Measurements from ENCODE around the gene HHATL.

Gene HHATL

DNA sequence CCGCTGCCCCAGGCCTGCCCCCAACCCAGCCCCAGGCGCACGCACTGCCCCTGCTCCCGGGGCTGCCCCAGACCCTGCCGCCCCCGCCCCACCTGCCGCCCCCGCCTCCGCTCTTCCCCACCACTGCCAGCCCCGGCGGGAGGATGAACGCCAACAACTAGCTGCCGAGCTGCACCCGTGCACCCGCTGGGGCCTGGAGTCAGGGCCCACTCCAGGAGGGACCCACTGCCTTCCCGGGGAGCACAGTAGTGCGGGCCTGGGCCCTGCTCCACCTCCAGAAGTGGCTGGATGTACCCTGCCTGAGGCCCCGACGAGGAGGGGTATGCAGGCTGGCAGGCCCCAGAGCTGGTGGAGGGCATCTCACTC lies 38.2 kb downstream of the HHATL start:
- no peak for DNase-seq (ENCODE audit: low read depth in 2 of 2)

DNA sequence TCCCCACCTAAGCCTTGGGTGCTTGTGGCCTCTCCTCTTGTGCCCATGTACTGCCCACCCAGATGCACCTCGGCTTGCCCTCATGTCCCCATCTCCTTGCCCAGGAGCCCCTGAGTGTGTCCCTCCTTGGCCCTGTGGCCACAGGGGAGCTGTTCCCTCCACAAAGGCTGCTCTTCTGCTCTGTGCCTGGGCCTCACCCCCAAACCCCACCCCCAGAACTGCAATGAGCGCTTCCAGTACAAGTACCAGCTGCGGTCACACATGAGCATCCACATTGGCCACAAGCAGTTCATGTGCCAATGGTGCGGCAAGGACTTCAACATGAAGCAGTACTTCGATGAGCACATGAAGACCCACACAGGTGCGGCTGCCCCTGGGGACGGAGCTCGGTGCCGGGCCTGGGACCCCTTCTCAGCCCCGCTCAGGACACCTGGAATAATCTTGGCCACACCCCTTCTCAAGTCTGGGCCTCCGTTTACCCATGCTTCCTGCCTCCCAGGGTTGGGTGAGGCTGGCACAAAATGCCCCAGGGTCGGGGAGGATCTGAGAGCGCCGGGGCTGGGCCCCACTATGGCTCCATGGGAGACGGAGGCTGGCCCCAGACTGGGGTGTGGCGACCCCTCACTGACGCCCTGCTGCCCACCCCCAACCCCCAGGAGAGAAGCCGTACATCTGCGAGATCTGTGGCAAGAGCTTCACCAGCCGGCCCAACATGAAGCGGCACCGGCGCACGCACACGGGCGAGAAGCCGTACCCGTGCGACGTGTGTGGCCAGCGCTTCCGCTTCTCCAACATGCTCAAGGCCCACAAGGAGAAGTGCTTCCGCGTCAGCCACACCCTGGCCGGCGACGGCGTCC lies 38.8 kb downstream of the HHATL start:
- DNase-seq (ENCODE audit: low read depth in 2 of 2), result no peak

DNA sequence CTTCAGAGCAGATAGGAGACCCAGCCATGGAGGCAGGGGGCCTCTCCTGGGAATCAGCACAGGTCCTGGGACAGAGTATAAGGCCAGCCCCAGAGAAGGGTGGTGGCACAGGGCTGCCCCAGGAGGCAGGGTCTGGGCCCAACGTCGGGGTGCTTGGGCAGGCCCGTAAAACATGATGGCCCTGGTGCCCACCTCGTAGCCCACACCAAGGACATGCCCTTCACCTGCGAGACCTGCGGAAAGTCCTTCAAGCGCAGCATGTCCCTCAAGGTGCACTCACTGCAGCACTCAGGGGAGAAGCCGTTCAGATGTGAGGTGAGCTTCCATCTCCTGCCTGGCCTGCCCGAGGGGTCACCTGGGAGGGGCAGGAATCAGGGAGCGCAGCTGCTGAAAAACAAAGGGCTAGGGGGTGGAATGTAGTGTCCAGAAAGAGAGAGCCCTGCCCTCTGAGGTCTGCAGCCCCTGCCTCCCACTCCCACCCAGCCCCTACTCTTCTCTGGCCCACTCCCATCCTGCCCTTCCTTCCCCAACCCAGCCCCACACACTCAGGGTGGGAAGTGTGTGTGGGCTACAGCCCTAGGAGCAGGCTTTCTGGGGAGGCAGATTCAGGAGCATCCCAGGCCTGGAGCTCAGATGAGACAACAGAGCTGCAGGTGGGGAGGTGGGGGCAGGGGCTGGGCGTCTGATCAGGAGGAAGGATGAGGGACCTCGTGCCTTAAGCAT lies 39.6 kb downstream of the HHATL start:
- no peak for DNase-seq (ENCODE audit: low read depth in 2 of 2)

DNA sequence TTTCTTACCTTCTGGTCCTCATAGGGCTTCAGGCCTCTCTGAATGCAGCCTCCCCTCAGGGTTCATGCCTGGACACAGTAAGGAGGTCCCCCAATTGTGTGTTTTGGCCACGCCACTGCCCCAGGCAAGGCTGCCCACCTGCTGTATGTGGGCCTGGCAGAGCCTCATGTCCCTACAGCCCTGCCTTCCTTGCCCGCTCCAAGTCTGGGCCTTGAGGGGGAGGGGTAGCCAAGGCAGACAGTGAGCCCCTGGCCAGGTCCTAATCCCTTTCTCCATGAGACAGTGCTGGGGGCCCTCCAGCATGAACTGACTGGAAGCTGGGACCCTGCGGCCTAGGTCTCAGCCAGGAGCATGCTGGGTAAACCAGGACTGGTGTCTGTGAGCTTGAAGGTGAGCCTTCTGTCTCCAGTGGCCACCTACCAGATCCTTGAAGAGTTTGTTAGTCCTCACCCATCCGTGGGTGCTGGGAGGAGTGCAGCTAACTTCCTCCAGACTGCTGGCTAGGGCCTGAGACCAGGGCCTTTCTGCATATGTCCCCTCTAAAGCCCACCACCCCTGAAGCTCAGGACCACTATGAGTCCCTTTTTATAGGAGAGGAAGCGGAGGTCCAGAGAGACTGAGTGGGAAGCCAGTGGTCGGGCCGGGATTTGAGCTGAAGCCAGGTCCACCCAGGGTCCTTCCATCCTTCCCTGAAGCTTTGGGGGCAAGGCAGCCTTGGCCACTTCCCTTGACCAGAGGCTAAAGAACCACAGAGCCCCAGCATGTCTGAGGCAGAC lies 40.4 kb downstream of the HHATL start:
- DNase-seq (ENCODE audit: low read depth in 2 of 2), result no peak

DNA sequence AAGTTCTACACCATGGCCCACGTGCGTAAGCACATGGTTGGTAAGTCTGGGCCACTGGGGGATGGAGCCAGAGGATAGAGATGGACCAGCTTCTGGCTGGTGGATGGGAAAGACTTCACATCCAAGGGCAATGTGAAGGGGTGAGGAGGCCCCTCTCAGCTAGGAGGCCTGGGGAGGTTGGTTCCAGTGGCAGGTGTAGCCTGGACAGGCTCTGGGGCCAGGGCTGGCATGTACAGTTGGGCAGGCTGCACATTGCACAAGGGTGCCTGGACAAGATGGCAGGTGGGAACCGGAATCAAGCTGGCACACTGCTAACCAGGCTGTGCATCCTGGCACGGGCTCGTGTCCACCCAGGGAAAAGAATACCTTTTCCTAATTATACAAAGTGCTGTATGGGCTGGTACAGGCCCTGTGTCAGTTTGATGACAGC lies 41.0 kb downstream of the HHATL start:
- no peak for DNase-seq (ENCODE audit: low read depth in 2 of 2)

DNA sequence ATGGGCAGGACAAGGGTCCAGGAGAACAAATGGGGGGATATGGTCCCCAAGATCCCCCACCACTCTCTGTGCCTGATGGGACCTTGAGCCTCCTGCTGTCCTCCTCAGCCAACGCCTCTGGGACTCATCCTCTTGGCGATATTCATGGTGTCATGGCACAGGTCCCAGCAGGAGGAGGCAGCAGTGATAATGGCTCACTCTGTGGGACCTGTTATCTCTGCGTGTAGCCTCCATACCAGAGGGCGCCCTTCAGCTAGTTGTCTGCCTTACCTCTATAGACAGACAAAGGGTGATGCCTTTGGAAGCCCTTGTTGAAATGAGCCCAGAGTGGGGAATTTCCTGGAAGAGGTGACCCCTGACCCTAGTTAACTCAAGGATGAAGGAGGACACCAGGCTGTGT lies 41.7 kb downstream of the HHATL start:
- no peak for DNase-seq (ENCODE audit: low read depth in 2 of 2)

DNA sequence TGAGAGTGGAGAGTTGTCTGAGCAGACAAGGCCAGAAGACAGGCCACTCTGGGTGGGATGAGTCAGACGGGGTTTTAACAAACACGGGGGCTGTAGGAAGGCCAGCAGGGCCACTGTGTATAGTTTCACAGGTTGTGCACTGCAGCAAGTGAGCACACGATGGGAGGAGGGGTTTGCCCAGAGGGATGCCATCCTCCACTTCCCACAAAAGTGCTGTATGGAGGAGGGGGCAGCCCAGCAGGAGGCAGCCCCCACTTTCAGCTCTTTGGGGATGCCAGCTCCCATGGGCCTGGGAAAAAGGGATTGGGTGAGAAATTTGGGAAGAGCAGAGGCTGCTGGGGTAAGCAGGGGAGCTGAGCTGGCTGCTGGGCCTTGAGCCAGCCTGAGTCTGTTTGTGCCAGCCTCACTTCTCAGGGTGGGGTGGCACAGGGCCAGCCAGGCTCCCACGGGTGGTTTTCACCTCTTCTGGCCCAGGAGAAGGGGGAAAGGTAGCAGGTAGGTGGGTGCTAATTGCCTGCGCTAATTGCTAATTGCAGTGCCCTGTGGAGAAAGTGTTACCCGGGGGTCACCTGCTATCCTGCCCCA lies 42.4 kb downstream of the HHATL start:
- no peak for DNase-seq (ENCODE audit: low read depth in 2 of 2)

DNA sequence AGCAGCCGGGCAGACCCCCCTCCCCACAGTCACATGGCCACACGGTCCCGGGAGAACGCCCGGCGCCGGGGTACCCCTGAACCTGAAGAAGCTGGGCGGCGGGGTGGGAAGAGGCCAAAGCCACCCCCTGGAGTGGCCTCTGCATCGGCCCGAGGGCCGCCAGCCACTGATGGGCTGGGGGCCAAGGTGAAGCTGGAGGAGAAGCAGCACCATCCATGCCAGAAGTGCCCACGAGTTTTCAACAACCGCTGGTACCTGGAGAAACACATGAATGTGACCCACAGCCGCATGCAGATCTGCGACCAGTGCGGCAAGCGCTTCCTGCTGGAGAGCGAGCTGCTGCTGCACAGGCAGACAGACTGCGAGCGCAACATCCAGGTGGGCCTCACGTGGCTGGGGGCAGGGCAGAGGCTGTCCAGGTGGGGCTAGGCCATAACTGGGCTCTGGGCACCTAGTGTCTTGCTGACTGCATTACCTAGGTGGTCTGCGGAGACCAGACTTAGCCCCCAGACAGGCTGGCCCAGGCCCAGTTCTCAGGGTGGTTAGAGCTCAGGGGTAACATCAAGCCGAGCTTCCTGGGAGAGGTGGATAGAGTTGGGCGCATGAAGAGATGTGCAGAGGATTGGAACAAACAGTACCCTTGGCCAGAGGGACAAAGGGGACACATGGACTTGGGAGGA lies 43.0 kb downstream of the HHATL start:
- no peak for DNase-seq (ENCODE audit: low read depth in 2 of 2)

DNA sequence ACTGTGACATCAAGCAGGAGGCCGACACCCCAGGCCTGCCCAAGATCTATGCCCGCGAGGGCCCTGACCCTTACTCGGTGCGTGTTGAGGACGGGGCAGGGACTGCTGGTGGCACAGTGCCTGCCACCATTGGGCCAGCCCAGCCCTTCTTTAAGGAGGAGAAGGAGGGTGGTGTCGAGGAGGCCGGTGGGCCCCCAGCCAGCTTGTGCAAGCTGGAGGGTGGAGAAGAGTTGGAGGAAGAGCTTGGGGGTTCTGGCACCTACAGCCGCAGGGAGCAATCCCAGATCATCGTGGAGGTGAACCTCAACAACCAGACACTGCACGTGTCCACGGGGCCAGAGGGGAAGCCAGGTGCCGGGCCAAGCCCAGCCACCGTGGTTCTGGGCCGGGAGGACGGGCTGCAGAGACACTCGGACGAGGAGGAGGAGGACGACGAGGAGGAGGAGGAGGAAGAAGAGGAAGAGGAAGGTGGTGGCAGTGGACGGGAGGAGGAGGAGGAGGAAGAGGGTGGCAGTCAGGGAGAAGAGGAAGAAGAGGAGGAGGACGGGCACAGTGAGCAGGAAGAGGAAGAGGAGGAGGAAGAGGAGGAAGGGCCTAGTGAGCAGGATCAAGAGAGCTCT lies 43.7 kb downstream of the HHATL start:
- no peak for DNase-seq (ENCODE audit: low read depth in 2 of 2)

DNA sequence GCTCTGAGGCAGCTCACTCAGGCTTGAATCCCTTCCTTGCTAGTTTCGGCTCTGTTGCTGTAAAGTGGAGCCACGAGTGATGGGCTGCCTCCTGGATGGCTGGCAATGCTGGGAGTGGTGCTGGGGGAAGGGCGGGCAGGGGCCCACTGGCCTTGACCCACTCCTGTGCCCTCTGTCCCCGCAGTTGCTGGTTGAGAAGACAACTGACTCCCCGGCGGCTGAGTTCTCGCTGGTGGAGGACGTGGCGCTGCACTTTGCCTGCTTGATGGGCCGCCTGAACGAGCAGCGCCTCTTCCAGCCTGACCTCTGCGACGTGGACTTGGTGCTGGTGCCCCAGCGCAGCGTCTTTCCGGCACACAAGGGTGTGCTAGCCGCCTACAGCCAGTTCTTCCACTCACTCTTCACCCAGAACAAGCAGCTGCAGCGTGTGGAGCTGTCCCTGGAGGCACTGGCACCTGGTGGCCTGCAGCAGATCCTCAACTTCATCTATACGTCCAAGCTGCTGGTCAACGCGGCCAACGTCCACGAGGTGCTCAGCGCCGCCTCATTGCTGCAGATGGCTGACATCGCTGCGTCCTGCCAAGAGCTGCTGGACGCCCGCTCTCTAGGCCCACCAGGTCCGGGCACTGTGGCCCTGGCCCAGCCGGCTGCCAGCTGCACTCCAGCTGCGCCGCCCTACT lies 44.4 kb downstream of the HHATL start:
- no peak for DNase-seq (ENCODE audit: low read depth in 2 of 2)

DNA sequence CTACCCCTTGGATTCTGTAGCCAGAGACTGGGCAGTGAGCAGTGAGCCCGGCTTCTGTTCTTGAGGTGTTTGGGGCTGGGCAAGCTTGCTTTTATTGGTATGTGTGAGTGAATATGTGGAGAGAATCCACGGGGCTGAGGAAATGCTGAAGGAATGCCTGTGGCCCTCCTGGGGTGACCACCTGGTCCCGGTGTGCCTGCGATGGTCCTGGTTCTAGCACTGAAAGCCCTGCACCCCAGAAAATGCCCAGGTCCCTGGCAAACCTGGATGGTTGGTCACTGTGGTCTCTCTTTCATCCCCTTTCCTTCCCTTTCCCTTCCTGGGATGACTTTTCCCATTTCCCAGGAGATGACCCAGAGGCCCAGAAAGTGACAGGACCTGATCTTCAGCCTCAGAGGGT lies 44.9 kb downstream of the HHATL start:
- DNase-seq (ENCODE audit: low read depth in 2 of 2), result no peak

DNA sequence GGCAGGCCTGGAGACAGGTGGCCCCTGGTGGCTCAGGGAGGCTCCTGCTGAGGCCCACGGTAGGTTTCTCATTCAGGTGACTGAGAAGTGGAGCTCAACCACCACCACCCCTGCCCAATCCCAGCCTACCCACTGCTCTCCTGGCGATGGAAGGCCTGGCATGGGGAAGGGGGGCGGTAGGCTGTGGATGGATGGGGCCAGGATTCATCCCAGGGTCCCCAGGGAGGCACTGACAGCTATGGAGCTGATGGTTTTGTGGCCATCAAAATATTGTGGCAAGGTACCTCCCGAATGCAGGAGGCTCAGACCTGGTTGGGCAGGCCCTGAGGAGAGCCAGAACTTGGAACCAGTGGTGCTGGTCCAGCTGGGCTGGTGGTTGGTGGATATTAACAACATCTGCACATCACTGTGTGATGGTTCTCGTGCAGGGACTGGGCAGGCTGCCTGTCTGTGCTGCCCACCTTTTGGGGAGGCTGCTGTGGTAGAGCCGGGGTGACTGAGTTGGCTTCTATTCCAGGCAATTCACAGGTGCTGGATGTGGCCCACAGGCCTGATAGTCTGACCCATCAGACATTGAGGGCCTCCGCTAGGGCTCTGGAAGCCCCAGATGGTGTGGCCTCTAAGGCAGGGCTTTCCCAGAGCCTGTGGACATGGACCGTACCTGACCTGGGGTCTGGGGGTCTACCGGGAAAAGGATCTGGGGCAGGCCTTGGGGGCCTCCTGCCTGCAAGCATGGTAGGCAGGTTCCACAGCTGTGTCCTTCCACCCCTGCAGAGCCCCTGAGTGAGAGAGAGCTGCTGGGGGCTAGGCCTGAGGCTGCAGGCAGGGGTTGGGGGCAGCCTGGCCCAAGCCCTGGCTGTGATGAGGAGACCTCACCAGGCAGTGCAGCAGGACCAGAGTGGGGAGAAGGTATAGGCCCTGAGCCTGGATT lies 45.7 kb downstream of the HHATL start:
- DNase-seq (ENCODE audit: low read depth in 2 of 2), result no peak

DNA sequence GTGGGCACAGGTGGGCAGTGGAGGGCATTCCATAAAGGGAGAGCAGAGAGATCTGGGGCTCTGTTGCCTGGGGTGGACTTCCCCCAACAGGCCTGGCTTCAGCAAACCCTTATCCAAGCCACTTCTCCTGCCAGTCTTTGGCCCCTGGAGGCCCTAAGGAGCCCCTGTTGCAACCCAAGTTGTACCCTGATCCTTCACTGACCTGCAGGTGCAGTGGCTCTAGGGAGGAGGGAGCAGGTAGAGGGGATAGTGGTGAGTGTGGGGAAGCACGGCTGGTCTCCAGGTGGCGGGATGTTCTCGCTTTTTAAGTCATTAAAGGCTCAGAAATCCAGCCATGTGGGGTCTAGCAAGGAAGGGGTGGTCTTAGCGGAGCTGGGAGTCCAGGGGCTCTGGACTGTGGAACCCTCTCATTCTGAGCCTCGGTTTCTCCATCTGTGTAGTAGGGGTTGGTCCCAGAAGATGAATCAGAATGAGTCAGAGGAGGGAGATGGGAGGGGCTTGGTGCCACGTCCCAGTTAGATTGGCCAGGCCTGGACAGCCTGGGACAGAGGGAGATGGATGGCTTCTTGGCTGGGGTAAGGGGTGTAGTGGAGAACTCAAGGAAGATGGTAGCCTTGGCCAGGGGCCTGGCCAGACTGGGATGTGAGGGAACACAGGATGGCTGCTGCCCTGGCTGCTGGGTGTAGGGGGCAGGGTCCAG lies 46.5 kb downstream of the HHATL start:
- DNase-seq (ENCODE audit: low read depth in 2 of 2), result no peak

DNA sequence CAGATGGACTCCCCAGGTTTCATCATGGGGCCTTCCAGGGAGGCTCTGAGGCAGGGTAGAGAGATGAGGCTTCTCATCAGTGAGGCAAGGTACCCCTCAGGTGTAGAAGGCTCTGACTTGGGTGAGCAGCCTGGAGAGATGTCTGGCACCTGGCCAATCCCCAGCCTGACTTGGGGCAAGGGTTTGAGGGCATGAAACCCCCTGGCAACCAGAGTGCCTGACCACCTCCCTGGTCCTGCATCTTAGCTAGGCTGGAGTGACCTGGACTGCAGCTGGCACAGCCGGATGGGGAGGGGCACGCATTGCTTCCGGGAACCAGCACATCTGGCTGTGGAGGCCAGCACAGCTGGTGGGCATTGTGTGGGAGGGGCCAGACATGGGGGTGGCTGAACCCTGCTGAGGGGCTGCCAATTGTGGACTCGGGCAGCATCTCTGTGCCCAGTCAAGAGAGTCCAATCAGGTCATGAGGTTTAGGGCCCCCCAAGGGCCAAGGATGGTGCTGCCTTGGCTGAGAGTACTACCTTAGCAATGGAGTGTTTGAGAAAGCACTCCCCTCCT lies 47.2 kb downstream of the HHATL start:
- no peak for DNase-seq (ENCODE audit: low read depth in 2 of 2)

DNA sequence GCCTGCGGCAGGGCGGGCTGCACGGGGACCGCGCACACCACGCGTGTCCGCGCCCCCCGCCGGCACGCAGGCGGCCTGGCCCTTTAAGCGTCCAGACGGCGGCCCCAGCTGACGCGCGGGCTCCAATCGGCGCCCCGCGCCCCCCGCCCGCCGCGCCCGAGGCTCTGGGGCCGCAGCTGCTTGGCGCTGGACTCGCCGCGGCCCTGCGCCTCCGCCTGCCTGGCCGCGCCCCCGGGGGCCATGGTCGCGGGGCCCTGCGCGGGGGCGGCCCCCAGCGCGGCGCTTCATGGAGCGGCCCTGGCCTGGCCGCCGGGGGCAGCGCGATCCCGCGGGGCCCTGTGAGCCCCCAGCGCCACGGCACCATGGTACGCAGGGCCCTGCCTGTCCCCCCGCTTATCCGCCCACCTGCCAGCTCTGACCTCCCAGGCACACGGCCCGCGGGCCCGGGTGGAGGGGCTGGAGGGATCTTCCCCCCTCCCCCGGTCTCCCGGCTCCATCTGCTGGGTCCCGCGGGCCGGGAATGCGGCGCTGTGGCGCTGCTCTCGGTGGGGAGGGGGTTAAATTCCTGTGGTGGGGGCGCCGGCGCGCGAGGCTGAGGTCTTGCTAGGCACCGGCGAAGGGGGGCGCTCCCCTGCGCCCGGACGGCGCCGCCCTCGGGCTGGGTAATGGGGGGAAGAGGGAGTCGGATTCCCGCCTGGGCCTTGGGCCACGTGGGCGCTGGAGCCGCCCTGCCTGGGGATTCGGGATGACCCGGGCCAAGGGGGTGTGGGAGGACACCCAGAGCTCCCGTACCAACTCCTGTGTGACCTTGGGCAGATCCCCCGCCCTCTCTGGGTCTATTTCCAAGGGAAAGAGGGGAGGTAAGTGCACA lies 48.0 kb downstream of the HHATL start:
- DNase-seq (ENCODE audit: low read depth in 2 of 2), result no peak

DNA sequence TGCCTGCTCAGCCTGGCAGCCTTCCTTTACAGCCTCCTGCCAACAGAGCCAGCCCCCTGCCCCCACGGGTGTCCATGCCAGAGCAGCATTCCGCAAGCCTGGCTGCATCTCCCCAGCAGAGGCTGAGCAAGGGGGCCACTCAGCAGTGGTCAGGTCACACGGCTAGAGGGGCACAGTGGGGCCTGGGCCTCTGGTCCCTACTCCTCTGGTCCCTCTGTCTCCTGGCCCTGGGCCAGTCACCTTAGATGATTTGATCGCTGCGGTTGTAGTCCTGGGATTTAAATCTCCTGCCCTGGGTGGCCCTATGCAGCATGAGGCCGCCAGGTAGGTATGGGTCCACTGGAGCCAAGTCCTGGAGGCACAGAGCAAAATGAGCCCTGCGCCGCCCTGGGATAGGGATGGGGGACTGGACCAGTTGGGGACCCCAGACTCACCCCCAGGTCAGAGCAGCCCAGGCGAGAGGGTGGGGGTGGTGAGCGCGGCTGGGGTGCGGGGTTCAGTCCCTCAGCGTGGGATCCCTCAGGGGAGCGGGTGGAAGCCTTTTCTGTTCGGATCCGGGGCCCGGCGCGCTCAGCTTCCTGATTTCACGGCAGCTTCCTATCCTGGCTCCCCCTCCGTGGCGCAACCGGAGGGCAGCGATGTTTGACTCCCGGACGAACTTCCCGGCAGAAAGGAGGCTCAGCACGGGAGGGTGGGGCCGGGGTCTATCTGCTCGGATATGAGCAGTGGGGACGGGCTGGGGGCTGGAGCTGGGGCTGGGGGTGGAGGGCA lies 48.9 kb downstream of the HHATL start, which contains the start of gene ZBTB47:
ZBTB47 (plus strand) TSS at position 138 of the 771 bp plus-strand sequence. CDS start 4,659 bp downstream, outside the sequence.
- no peak for DNase-seq (ENCODE audit: low read depth in 2 of 2)

DNA sequence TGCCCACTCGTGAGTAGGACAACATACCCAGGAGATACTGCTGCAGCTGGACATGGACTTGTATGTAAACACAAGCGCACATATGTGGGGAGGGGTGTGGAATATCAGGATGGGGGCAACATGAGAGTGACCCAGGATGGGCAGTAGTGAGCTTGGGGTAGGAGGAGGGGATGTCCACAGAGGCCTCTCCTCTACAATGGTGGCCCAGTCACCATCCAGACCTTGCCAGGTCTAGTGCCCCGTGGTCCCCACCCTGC lies 49.4 kb downstream of the HHATL start:
- DNase-seq (ENCODE audit: low read depth in 2 of 2), result no peak
